HG03039 (cell line): ENCODE measurements around the gene MB21D2.

Source experiments
- ATAC-seq: cut with Tn5 transposase; IDR thresholded peaks from one replicate; pipeline ENCODE4 v1.9.1; 2021; ENCODE audit warnings: mild to moderate bottlenecking, moderate library complexity; ENCODE audit not compliant: unreplicated experiment

Gene MB21D2

GRCh38 chr3:192892981-192893700 is 24.5 kb downstream of the MB21D2 start:
- peak; percentile 96 for ATAC-seq

GRCh38 chr3:192890347-192891335 is 27.0 kb downstream of the MB21D2 start:
- no peak for ATAC-seq

- no peak for ATAC-seq
These were observed 28.0 kb downstream of the MB21D2 start for GRCh38 chr3:192889679-192890078.

GRCh38 chr3:192888190-192888589 is 29.5 kb downstream of the MB21D2 start:
- ATAC-seq, result no peak

- no peak for ATAC-seq
These were observed 30.0 kb downstream of the MB21D2 start for GRCh38 chr3:192887701-192888100.

- ATAC-seq, result no peak
These were observed 30.6 kb downstream of the MB21D2 start for GRCh38 chr3:192887047-192887446.

- ATAC-seq, result no peak
These were observed 32.6 kb downstream of the MB21D2 start for GRCh38 chr3:192884777-192885773.

- no peak for ATAC-seq
These were observed 34.1 kb downstream of the MB21D2 start for GRCh38 chr3:192883512-192883911.

- no peak for ATAC-seq
These were observed 36.4 kb downstream of the MB21D2 start for GRCh38 chr3:192881159-192881786.

GRCh38 chr3:192880313-192880712 is 37.3 kb downstream of the MB21D2 start:
- no peak for ATAC-seq

GRCh38 chr3:192879346-192880031 is 38.2 kb downstream of the MB21D2 start:
- ATAC-seq, result no peak

- ATAC-seq, result no peak
These were observed 41.6 kb downstream of the MB21D2 start for GRCh38 chr3:192875971-192876565.

- ATAC-seq, result no peak
These were observed 46.8 kb downstream of the MB21D2 start for GRCh38 chr3:192870822-192871221.

GRCh38 chr3:192869131-192870031 is 48.3 kb downstream of the MB21D2 start:
- ATAC-seq, result no peak

- ATAC-seq, result no peak
These were observed 50.0 kb downstream of the MB21D2 start for GRCh38 chr3:192867645-192868044.

- ATAC-seq, result no peak
These were observed 50.9 kb downstream of the MB21D2 start for GRCh38 chr3:192866804-192867203.

GRCh38 chr3:192864941-192865340 is 52.7 kb downstream of the MB21D2 start:
- ATAC-seq, result peak; percentile 66

GRCh38 chr3:192863091-192863420 is 54.6 kb downstream of the MB21D2 start:
- ATAC-seq, result no peak
